Omental fat pad (tissue), 4 donors: ENCODE data around the gene LAIR2. TPM values are rescaled to one million over a fixed set of nuclear protein-coding genes. Genes with fewer than 3 reads are reported as not detected.

Experiments used
- ATAC-seq: fragments of 150-250 bp; one replicate; pipeline ENCODE4 v1.9.1; 2016; ENCODE audit warnings: mild to moderate bottlenecking, moderate library complexity; ENCODE audit not compliant: low FRiP score
- DNase-seq: peaks from one replicate; pipeline ENCODE4 v3.0.0-alpha.2; 2019; ENCODE audit warnings: low spot score
- total RNA-seq, 4 donors: library from RNA; depleted of rRNA; stranded (reverse); fragments of >200 nt; gene quantifications; one replicate each; pipeline ENCODE4 v1.1.0, GENCODE V29; 2016
- TF ChIP-seq, protein P1 (sequence below), 3 donors: fragments of 450-650 bp; IDR thresholded peaks; one replicate each; pipeline ENCODE4 v1.5.1; 2016 to 2017; ENCODE audit warnings: antibody characterized with exemption in 3 of 3, mild to moderate bottlenecking in 3 of 3, moderate library complexity in 2 of 3

The LAIR2 gene, protein sequence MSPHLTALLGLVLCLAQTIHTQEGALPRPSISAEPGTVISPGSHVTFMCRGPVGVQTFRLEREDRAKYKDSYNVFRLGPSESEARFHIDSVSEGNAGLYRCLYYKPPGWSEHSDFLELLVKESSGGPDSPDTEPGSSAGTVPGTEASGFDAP
- not detected for total RNA-seq

DNA sequence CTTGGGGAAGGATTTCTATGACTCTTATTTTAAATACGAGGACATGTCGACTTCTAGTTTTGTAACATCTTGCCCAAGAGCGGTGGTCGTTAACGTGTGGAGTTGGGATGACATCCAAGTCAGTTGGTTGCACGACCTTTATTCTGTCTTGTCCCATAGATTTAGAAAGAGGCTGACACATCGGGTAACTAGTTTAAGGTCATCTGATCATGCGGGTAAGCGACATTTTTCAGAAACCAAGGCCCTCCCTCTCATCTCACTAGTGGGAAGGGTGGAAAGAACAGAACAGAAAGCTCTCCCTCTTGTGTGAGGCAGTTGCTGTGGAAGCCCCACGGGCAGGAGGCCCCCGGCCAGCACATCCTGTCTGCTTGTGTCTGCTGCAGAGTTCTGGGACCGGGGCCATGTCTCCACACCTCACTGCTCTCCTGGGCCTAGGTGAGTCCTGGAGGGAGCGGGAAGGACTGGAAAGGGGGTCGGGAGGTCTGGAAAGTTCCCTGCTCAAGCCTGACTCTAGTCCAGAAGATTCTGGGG is at the start of gene LAIR2:
Gene LAIR2, plus strand, starts transcription at position 314 of the 531 bp plus-strand sequence. Its CDS starts 88 bp downstream, at position 402.
- TF ChIP-seq, protein P1, sequence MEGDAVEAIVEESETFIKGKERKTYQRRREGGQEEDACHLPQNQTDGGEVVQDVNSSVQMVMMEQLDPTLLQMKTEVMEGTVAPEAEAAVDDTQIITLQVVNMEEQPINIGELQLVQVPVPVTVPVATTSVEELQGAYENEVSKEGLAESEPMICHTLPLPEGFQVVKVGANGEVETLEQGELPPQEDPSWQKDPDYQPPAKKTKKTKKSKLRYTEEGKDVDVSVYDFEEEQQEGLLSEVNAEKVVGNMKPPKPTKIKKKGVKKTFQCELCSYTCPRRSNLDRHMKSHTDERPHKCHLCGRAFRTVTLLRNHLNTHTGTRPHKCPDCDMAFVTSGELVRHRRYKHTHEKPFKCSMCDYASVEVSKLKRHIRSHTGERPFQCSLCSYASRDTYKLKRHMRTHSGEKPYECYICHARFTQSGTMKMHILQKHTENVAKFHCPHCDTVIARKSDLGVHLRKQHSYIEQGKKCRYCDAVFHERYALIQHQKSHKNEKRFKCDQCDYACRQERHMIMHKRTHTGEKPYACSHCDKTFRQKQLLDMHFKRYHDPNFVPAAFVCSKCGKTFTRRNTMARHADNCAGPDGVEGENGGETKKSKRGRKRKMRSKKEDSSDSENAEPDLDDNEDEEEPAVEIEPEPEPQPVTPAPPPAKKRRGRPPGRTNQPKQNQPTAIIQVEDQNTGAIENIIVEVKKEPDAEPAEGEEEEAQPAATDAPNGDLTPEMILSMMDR (IDR thresholded peaks at IDR 0.05): no peak
- DNase-seq: no peak
- no peak for ATAC-seq

DNA sequence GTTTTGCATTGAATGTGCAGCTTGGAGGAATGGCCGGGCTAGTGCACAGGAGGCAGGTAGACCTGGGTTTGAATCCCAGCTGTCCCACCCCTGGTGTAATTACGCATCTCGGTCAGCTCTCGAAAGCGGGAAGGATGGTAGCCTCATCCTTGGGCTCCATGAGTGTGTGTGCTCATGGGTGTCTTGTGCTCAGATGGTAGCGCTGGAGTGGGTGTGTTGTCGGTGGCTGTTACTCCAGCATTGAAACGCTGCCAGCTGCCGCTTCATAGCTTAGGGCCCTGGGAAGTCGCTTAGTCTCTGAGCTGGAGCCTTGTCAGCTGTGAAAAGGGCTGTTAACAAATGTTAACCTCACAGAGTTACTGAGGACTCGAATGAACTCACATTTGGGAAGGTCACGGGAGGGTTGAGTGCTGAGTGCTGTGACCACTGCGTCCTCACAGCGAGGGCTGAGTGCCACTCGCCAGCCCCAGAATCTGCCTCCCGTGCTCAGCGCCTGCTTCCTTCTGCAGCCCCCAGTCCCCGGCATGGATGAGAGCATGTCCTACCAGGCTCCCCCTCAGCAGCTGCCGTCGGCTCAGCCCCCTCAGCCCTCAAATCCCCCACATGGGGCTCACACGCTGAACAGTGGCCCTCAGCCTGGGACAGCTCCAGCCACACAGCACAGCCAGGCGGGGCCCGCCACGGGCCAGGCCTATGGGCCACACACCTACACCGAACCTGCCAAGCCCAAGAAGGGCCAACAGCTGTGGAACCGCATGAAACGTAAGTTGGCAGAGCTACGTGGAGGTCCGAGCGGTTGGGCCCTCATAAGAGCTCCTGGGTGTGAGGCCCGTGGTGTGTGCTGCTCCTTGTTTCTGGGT is 48.5 kb upstream of the LAIR2 start:
- DNase-seq: no peak
- TF ChIP-seq, protein P1 (IDR thresholded peaks at IDR 0.05): no peak
- no peak for ATAC-seq

DNA sequence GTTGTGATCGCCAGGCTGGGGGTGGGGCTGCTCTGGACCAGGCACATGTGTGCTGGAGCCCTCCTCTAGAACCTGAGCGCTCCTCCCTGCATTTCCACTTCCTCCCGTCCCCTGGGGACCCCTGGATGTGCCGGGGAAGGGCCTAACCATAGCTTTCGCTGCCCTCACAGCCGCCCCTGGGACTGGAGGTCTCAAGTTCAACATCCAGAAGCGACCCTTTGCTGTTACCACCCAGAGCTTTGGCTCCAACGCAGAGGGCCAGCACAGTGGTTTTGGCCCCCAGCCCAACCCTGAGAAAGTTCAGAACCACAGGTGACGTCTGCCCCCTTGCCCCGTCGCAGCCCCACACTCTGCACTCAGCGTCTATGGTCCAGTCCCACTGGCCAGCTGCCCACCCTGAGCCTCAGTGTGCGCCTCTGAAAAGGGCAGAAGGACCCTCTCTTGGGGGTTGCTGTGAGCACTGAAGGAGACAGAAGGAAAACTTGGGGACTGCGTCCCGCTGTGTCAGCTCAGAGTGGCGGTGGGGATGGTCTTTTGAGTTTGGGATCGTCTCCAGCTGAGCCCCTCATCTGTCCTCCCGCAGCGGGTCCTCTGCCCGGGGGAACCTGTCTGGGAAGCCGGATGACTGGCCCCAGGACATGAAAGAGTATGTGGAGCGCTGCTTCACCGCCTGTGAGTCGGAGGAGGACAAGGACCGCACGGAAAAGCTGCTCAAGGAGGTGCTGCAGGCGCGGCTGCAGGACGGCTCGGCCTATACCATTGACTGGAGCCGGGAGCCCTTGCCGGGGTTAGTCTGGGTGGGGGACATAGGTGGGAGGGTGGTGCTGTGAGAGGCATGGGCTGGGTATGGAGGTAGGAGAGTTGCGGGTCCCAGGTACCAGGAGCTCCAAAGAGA is 47.6 kb upstream of the LAIR2 start:
- DNase-seq (no peak), ATAC-seq (no peak)
- TF ChIP-seq, protein P1 (IDR thresholded peaks at IDR 0.05): no peak

DNA sequence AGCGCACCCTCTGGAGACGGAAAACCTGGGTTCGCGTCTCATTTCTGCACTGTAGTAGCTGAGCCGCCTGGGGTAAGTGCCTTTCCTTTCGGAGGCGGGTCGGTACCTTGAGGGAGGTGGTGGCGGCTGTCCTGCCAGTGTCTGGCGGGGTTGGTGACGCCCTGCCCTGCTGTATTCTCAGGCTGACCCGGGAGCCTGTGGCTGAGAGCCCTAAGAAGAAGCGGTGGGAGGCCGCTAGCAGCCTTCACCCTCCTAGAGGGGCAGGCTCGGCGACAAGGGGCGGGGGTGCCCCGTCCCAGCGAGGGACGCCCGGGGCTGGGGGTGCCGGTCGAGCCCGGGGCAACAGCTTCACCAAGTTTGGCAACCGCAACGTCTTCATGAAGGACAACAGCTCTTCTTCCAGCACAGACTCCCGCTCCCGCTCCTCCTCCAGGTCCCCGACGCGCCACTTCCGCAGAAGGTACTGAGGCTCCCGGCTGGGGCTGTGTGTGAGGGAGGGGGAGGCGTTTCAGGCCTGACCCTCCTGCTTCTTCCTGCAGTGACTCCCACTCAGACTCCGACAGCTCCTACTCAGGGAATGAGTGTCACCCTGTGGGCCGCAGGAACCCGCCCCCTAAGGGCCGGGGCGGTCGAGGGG is 46.7 kb upstream of the LAIR2 start:
- no peak for DNase-seq
- ATAC-seq: no peak
- TF ChIP-seq, protein P1 (IDR thresholded peaks at IDR 0.05): no peak

DNA sequence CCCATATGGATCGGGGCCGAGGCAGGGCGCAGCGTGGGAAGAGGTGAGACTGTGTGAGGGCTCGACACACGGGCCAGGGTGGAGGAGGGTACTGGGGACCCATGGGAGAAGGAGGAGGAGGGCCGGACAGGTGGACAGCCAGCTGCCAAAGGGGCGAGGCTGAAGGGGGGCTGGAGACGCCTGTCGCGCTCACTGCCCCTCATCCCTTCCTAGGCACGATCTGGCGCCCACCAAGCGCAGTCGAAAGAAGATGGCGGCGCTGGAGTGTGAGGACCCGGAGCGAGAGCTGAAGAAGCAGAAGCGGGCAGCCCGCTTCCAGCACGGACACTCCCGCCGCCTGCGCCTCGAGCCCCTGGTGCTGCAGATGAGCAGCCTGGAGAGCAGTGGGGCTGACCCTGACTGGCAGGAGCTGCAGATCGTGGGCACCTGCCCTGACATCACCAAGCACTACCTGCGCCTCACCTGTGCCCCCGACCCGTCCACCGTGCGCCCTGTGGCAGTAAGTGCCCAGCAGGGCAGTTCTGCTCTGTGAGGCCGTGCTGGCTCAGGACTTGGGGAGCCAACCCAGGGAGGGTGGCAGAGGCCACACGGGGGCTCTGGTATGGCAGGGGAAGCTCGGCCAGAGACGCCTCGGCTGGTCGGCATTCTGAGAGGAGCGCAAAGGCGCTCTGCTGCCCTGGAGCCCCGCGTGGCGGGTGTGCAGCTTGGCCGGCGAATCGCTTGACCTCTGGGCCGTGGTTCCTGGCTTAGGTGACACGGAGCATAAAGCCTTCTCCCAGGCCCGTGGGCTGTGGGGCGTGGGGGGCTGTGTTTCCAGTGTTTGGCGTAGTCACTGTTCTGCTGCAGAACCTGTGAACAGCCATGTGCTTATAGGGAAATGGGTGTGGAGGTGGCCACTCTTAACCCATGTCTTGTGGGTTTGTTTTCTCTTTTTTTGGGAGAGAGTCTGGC is 45.9 kb upstream of the LAIR2 start:
- TF ChIP-seq, protein P1 (IDR thresholded peaks at IDR 0.05): no peak
- ATAC-seq (no peak), DNase-seq (no peak)
